HepG2 (cell line): ENCODE data around the gene RMDN2. TPM values are rescaled to one million over a fixed set of nuclear protein-coding genes. Genes with fewer than 3 reads are reported as not detected.

Experiments
- FOSL2 ChIP-seq: sonication (generic); formaldehyde crosslinking; IDR thresholded peaks from 2 replicates; pipeline ENCODE4 v1.4.0; 2020; ENCODE audit warnings: missing genetic modification reagents
- FUBP1 ChIP-seq: sonication (generic); formaldehyde crosslinking; IDR thresholded peaks from 2 replicates; pipeline ENCODE4 v1.5.1; 2020; ENCODE audit warnings: missing genetic modification reagents, mild to moderate bottlenecking, borderline replicate concordance
- ISX ChIP-seq: sonication (generic); formaldehyde crosslinking; conservative IDR thresholded peaks from 2 replicates; pipeline ENCODE4 v1.5.0; 2020; ENCODE audit warnings: missing genetic modification reagents
- JUNB ChIP-seq: sonication (generic); formaldehyde crosslinking; IDR thresholded peaks from 2 replicates; pipeline ENCODE4 v1.8.0; 2022; ENCODE audit warnings: missing genetic modification reagents, mild to moderate bottlenecking, borderline replicate concordance
- MXD3 ChIP-seq: IDR thresholded peaks from 2 replicates; pipeline ENCODE4 v1.6.1; 2016; ENCODE audit warnings: mild to moderate bottlenecking, missing biosample characterization, missing genetic modification reagents
- MXD4 ChIP-seq: IDR thresholded peaks from 2 replicates; pipeline ENCODE4 v1.6.1; 2016; ENCODE audit warnings: mild to moderate bottlenecking, missing biosample characterization, missing genetic modification reagents
- PAWR ChIP-seq: sonication (generic); formaldehyde crosslinking; IDR thresholded peaks from 2 replicates; pipeline ENCODE4 v1.4.0; 2020; ENCODE audit warnings: missing genetic modification reagents, mild to moderate bottlenecking, borderline replicate concordance
- REL ChIP-seq: sonication (generic); formaldehyde crosslinking; conservative IDR thresholded peaks from 2 replicates; pipeline ENCODE4 v1.8.0; 2022; ENCODE audit warnings: mild to moderate bottlenecking, missing genetic modification reagents, moderate library complexity
- RFX1 ChIP-seq: fragments of 450-650 bp; IDR thresholded peaks from 2 replicates; pipeline ENCODE4 v1.6.1; 2017
- RFX3 ChIP-seq: IDR thresholded peaks from 2 replicates; pipeline ENCODE4 v1.6.1; 2016; ENCODE audit warnings: missing biosample characterization, missing genetic modification reagents
- SETDB1 ChIP-seq: sonication (generic); formaldehyde crosslinking; IDR thresholded peaks from 2 replicates; pipeline ENCODE4 v1.5.1; 2020; ENCODE audit warnings: missing genetic modification reagents, mild to moderate bottlenecking, borderline replicate concordance
- SIN3B ChIP-seq: fragments of 150-350 bp; IDR thresholded peaks from 2 replicates; pipeline ENCODE4 v1.6.1; 2014; ENCODE audit warnings: low read length
- SMYD3 ChIP-seq: sonication (generic); formaldehyde crosslinking; IDR thresholded peaks from 2 replicates; pipeline ENCODE4 v1.8.1; 2023; ENCODE audit warnings: mild to moderate bottlenecking, missing genetic modification reagents
- ZBTB10 ChIP-seq: sonication (generic); formaldehyde crosslinking; IDR thresholded peaks from 2 replicates; pipeline ENCODE4 v1.4.0; 2020; ENCODE audit warnings: missing genetic modification reagents, borderline replicate concordance
- ZNF274 ChIP-seq: sonication (generic); formaldehyde crosslinking; IDR thresholded peaks from 2 replicates; pipeline ENCODE4 v1.5.1; 2020; ENCODE audit warnings: mild to moderate bottlenecking, missing genetic modification reagents
- ZNF367 ChIP-seq: sonication (generic); formaldehyde crosslinking; IDR thresholded peaks from 2 replicates; pipeline ENCODE4 v1.4.0; 2020; ENCODE audit warnings: missing genetic modification reagents, borderline replicate concordance
- ZNF431 ChIP-seq: sonication (generic); formaldehyde crosslinking; IDR thresholded peaks from 2 replicates; pipeline ENCODE4 v1.9.0; 2022; ENCODE audit warnings: missing genetic modification reagents, low read depth, mild to moderate bottlenecking, borderline replicate concordance
- ZNF530 ChIP-seq: sonication (generic); formaldehyde crosslinking; IDR thresholded peaks from 2 replicates; pipeline ENCODE4 v1.5.0; 2020; ENCODE audit warnings: low read depth, mild to moderate bottlenecking, missing genetic modification reagents
- ZNF614 ChIP-seq: IDR thresholded peaks from 2 replicates; pipeline ENCODE4 v1.6.1; 2018; ENCODE audit warnings: missing biosample characterization, missing genetic modification reagents, inconsistent platforms, borderline replicate concordance
- ZNF687 ChIP-seq: sonication (generic); formaldehyde crosslinking; IDR thresholded peaks from 2 replicates; pipeline ENCODE4 v1.5.1; 2020; ENCODE audit warnings: mild to moderate bottlenecking, missing genetic modification reagents, moderate library complexity
- polyA plus RNA-seq, 8 experiments: library from polyadenylated mRNA; depleted of rRNA in 3 of 8; stranded (reverse) in 7 of 8; unstranded in 1 of 8; fragments of >200 nt; fragmentation: Illumina TruSeq in 4 of 8; extraction: Trizol in 4 of 8; gene quantifications; 2 replicates each; pipeline versions ENCODE4 v1.2.1 to v1.2.3, GENCODE V29; 2011 to 2016; ENCODE audit warnings: low read depth in 4 of 8, missing spikeins in 1 of 8, mixed read lengths in 1 of 8; ENCODE audit not compliant: insufficient read depth in 1 of 8
- total RNA-seq, 5 experiments: library from RNA; depleted of rRNA; stranded (reverse); fragments of >200 nt; fragmentation: Illumina TruSeq; extraction: Trizol; gene quantifications; 2 replicates each; pipeline ENCODE4 v1.2.3, GENCODE V29; 2016; ENCODE audit warnings: low read depth in 1 of 5

RMDN2 gene
- total and polyA plus RNA-seq, 2 of the 13 experiments (the other 11 are each of a cell fraction or from before 2014, with no cell fraction given), result 2.3 to 8.9 TPM

GRCh38 chr2:37925063-37925897 is at the start of gene RMDN2 (continued):
- no peak for TF ChIP-seq SETDB1 (CRISPR knock-in tag)
- TF ChIP-seq FOSL2, result 0 out of 2 replicates have a peak, but pooled peaks have one; percentile 52
- peak; percentile 86 for TF ChIP-seq ISX (CRISPR knock-in tag)
- 0 out of 2 replicates have a peak, but pooled peaks have one; percentile 55 for TF ChIP-seq ZNF530 (CRISPR knock-in tag)
- TF ChIP-seq SIN3B, result peak; percentile 31; the same call in 1 of the 2 replicates
- TF ChIP-seq FUBP1 (CRISPR knock-in tag), result 0 out of 2 replicates have a peak, but pooled peaks have one; percentile 14
- peak; percentile 99 for TF ChIP-seq ZNF274 (CRISPR knock-in tag)
- TF ChIP-seq MXD3, result peak; percentile 97
- TF ChIP-seq PAWR (CRISPR knock-in tag), result peak; percentile 94
- peak; percentile 86; the same call in 1 of the 2 replicates for TF ChIP-seq ZNF367 (CRISPR knock-in tag)
- TF ChIP-seq ZNF614 (CRISPR knock-in tag), result peak; percentile 90
- no peak for TF ChIP-seq RFX1
- TF ChIP-seq RFX3, result peak; percentile 40; the same call in 1 of the 2 replicates
- TF ChIP-seq ZNF687 (CRISPR knock-in tag), result peak; percentile 98
- TF ChIP-seq ZNF431, result peak; percentile 60; the same call in 1 of the 2 replicates
- peak; percentile 87 for TF ChIP-seq REL (CRISPR knock-in tag)
- peak; percentile 91; the same call in 1 of the 2 replicates for TF ChIP-seq MXD4 (CRISPR knock-in tag)
- no peak for TF ChIP-seq JUNB (CRISPR knock-in tag)
- peak; percentile 97 for TF ChIP-seq SMYD3 (CRISPR knock-in tag)
- TF ChIP-seq ZBTB10 (CRISPR knock-in tag), result peak; percentile 91
